PC-3 (cell line): ENCODE data around the gene NT5DC3.

Experiments
- CTCF ChIP-seq: fragments of 300-600 bp; sonication (generic); conservative IDR thresholded peaks from 2 replicates; pipeline ENCODE4 v1.5.1; 2017; ENCODE audit warnings: antibody characterized with exemption, low read depth, mild to moderate bottlenecking, low read length
- EZH2 ChIP-seq: fragments of 300-600 bp; sonication (generic); IDR thresholded peaks from one replicate; pipeline ENCODE4 v1.6.1; 2017; ENCODE audit warnings: antibody characterized with exemption, mild to moderate bottlenecking, low read length; ENCODE audit not compliant: unreplicated experiment

GRCh38 chr12:103817791-103818190 is 23.2 kb downstream of the NT5DC3 start:
- TF ChIP-seq EZH2: no peak
- TF ChIP-seq CTCF: no peak
